ENCODE data around the gene OMA1. TPM values are rescaled to one million over a fixed set of nuclear protein-coding genes. Genes with fewer than 3 reads are reported as not detected.

OMA1 gene
- polyA plus RNA-seq, 1 donor (not counting 4 experiments of a cell fraction or from before 2014, with no cell fraction given): 16.3 TPM

GRCh38 chr1:58456470-58456869 is 90.1 kb downstream of the OMA1 start:
- no peaks in the 10 kb centered on the region for H3K4me1 ChIP-seq (ENCODE audit: control insufficient read depth, extremely low read depth, insufficient read depth, low read length)
- H3K9ac ChIP-seq (ENCODE audit: control insufficient read depth, extremely low read depth, insufficient read depth, low read length): no peak overlapping the region
- no peaks in the 10 kb centered on the region for H4K20me1 ChIP-seq (ENCODE audit: control insufficient read depth, extremely low read depth, insufficient read depth, low read length)
- H3K27me3 ChIP-seq (ENCODE audit: control insufficient read depth, extremely low read depth, insufficient read depth, low read length): no peaks in the 10 kb centered on the region
- H2AFZ ChIP-seq (ENCODE audit: control insufficient read depth, low read length): no peak overlapping the region
- H3K79me2 ChIP-seq (ENCODE audit: control insufficient read depth, insufficient read depth, low read length): no peaks in the 10 kb centered on the region
- H3K36me3 ChIP-seq (ENCODE audit: control insufficient read depth in 2 of 2, extremely low read depth in 1 of 2, insufficient read depth in 2 of 2, low read length in 2 of 2): no peaks in the 10 kb centered on the region
- no peak for DNase-seq (ENCODE audit: low read depth, low spot score)
- no peak overlapping the region for H3K27ac ChIP-seq (ENCODE audit: control insufficient read depth, insufficient read depth, low read length)
- dilution Hi-C loops (cut with MboI; ENCODE audit: extremely low pct_ligation_motif_present, low sequenced_read_pairs): no loop called here
- no peaks in the 10 kb centered on the region for H3K9me1 ChIP-seq (ENCODE audit: control insufficient read depth, extremely low read depth, insufficient read depth, low read length)
- no peak for FAIRE-seq
- no peak overlapping the region for H3K4me3 ChIP-seq (ENCODE audit: control insufficient read depth in 2 of 3, extremely low read depth in 1 of 3, insufficient read depth in 2 of 3, low read depth in 1 of 3, low read length in 3 of 3)
- no peaks in the 10 kb centered on the region for H3K9me3 ChIP-seq (ENCODE audit: control insufficient read depth, low read depth, low read length)
- no peak overlapping the region for H3K4me2 ChIP-seq (ENCODE audit: control insufficient read depth, extremely low read depth, insufficient read depth, low read depth, low read length)
- TF ChIP-seq CTCF (optimal IDR thresholded peaks at IDR 0.05 in 1 of 3, IDR thresholded peaks at IDR 0.05 in 1 of 3, conservative IDR thresholded peaks at IDR 0.05 in 1 of 3; ENCODE audit: extremely low read depth in 1 of 3, insufficient read depth in 2 of 3, low read length in 3 of 3) (no peak), EZH2 (IDR thresholded peaks at IDR 0.05; ENCODE audit: low read length) (no peak)

GRCh38 chr1:58454807-58455206 is 91.7 kb downstream of the OMA1 start:
- no peak overlapping the region for H3K4me3 ChIP-seq (ENCODE audit: control insufficient read depth in 2 of 3, extremely low read depth in 1 of 3, insufficient read depth in 2 of 3, low read depth in 1 of 3, low read length in 3 of 3)
- TF ChIP-seq EZH2 (IDR thresholded peaks at IDR 0.05; ENCODE audit: low read length): no peak
- no peak for TF ChIP-seq CTCF (optimal IDR thresholded peaks at IDR 0.05 in 1 of 3, IDR thresholded peaks at IDR 0.05 in 1 of 3, conservative IDR thresholded peaks at IDR 0.05 in 1 of 3; ENCODE audit: extremely low read depth in 1 of 3, insufficient read depth in 2 of 3, low read length in 3 of 3)
- H3K27me3 ChIP-seq (ENCODE audit: control insufficient read depth, extremely low read depth, insufficient read depth, low read length): no peaks in the 10 kb centered on the region
- no peak overlapping the region for H3K4me2 ChIP-seq (ENCODE audit: control insufficient read depth, extremely low read depth, insufficient read depth, low read depth, low read length)
- H3K4me1 ChIP-seq (ENCODE audit: control insufficient read depth, extremely low read depth, insufficient read depth, low read length): no peaks in the 10 kb centered on the region
- H3K27ac ChIP-seq (ENCODE audit: control insufficient read depth, insufficient read depth, low read length): no peak overlapping the region
- dilution Hi-C loops (cut with MboI; ENCODE audit: extremely low pct_ligation_motif_present, low sequenced_read_pairs): no loop called here
- no peaks in the 10 kb centered on the region for H3K9me3 ChIP-seq (ENCODE audit: control insufficient read depth, low read depth, low read length)
- no peak overlapping the region for H2AFZ ChIP-seq (ENCODE audit: control insufficient read depth, low read length)
- no peaks in the 10 kb centered on the region for H3K9me1 ChIP-seq (ENCODE audit: control insufficient read depth, extremely low read depth, insufficient read depth, low read length)
- no peaks in the 10 kb centered on the region for H3K79me2 ChIP-seq (ENCODE audit: control insufficient read depth, insufficient read depth, low read length)
- H3K9ac ChIP-seq (ENCODE audit: control insufficient read depth, extremely low read depth, insufficient read depth, low read length): no peak overlapping the region
- no peaks in the 10 kb centered on the region for H4K20me1 ChIP-seq (ENCODE audit: control insufficient read depth, extremely low read depth, insufficient read depth, low read length)
- DNase-seq (ENCODE audit: low read depth, low spot score): no peak
- H3K36me3 ChIP-seq (ENCODE audit: control insufficient read depth in 2 of 2, extremely low read depth in 1 of 2, insufficient read depth in 2 of 2, low read length in 2 of 2): no peaks in the 10 kb centered on the region
- FAIRE-seq: no peak

Measured in keratinocyte (primary cell).